Neural cell (in vitro differentiated cells): ENCODE data around the gene SMIM29.

ENCODE experiments used
- CTCF ChIP-seq: fragments of 450-650 bp; IDR thresholded peaks from 2 replicates; pipeline ENCODE4 v1.5.1; 2014; ENCODE audit warnings: antibody characterized with exemption, mild to moderate bottlenecking, moderate library complexity; ENCODE audit not compliant: poor library complexity, severe bottlenecking
- EP300 ChIP-seq: fragments of 450-650 bp; conservative IDR thresholded peaks from 2 replicates; pipeline ENCODE4 v1.6.1; 2014; ENCODE audit warnings: antibody characterized with exemption, mild to moderate bottlenecking, moderate library complexity; ENCODE audit not compliant: poor library complexity, severe bottlenecking
- MXI1 ChIP-seq: fragments of 450-650 bp; conservative IDR thresholded peaks from 2 replicates; pipeline ENCODE4 v1.6.1; 2014; ENCODE audit warnings: antibody characterized with exemption, mild to moderate bottlenecking; ENCODE audit not compliant: poor library complexity, severe bottlenecking

GRCh38 chr6:34233867-34234266 is 14.9 kb downstream of the SMIM29 start:
- TF ChIP-seq CTCF (no peak), MXI1 (no peak), EP300 (no peak)
